Fibroblast of mammary gland (primary cell): ENCODE results near the gene COL13A1.

Experiments used
- DNase-seq: peaks from one replicate; pipeline ENCODE4 v3.0.0-alpha.2; 2010; ENCODE audit warnings: low read depth
- H3K4me3 ChIP-seq: 2 replicates; pipeline ENCODE4 v1.5.1; 2011; ENCODE audit warnings: low read depth, mild to moderate bottlenecking, low read length, moderate library complexity; ENCODE audit not compliant: control insufficient read depth
- TF ChIP-seq, protein P1 (sequence below): conservative IDR thresholded peaks from 2 replicates; pipeline ENCODE4 v1.5.1; 2011; ENCODE audit warnings: low read depth, low read length, inconsistent platforms; ENCODE audit not compliant: control insufficient read depth, insufficient read depth

Gene COL13A1

GRCh38 chr10:69795242-69795934 is 6.3 kb upstream of the COL13A1 start:
- TF ChIP-seq, protein P1, sequence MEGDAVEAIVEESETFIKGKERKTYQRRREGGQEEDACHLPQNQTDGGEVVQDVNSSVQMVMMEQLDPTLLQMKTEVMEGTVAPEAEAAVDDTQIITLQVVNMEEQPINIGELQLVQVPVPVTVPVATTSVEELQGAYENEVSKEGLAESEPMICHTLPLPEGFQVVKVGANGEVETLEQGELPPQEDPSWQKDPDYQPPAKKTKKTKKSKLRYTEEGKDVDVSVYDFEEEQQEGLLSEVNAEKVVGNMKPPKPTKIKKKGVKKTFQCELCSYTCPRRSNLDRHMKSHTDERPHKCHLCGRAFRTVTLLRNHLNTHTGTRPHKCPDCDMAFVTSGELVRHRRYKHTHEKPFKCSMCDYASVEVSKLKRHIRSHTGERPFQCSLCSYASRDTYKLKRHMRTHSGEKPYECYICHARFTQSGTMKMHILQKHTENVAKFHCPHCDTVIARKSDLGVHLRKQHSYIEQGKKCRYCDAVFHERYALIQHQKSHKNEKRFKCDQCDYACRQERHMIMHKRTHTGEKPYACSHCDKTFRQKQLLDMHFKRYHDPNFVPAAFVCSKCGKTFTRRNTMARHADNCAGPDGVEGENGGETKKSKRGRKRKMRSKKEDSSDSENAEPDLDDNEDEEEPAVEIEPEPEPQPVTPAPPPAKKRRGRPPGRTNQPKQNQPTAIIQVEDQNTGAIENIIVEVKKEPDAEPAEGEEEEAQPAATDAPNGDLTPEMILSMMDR: no peak
- no peak for DNase-seq
- H3K4me3 ChIP-seq: no peak overlapping the region

DNA sequence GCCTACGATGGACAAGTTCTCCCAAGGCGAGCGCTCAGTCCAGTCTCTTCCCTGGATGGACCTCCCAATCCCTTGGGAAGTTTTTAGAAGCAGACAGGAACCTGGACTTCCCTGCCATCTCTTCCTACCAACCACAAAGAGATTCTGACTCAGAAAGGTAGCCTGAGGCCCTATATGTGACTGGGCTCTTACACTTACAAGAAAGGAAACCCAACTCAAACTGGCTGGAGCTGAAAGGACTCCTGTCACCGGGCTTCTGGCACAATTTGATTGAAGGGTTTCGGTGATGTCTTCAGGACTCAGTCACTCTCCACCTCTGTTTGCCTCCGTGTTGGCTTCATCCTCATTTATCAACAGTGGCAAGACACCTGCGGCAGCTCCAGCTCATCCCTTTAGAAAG is 3.7 kb upstream of the COL13A1 start:
- TF ChIP-seq, protein P1: no peak
- no peak overlapping the region for H3K4me3 ChIP-seq
- DNase-seq: no peak

- peak; percentile 61 for DNase-seq
- TF ChIP-seq, protein P1: peak; percentile 83
Observed at GRCh38 chr10:69800109-69800508, 1.6 kb upstream of the COL13A1 start.

DNA sequence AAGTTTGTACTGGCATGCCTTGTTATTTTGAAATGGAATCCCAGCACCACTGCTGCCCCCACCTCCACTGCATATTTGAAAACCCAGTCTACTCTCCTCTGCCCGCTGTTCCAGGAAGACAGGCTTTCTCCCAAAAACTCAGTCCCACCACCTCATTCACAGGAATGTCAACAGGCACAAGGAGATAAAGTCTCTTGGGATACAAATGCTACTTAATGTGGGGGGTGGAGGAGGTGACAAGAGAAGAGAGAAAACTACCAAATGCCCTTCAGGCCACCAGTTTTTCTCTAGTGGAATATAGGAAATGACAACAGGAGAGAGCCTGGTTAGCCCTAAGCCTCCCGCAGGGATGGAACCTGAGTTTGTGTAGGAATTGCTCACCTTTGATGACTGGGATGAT is 1.0 kb upstream of the COL13A1 start:
- no peak overlapping the region for H3K4me3 ChIP-seq
- DNase-seq: no peak
- TF ChIP-seq, protein P1: no peak

More at GRCh38 chr10:69800109-69800508, 1.6 kb upstream of the COL13A1 start:
- no peak overlapping the region for H3K4me3 ChIP-seq

DNA sequence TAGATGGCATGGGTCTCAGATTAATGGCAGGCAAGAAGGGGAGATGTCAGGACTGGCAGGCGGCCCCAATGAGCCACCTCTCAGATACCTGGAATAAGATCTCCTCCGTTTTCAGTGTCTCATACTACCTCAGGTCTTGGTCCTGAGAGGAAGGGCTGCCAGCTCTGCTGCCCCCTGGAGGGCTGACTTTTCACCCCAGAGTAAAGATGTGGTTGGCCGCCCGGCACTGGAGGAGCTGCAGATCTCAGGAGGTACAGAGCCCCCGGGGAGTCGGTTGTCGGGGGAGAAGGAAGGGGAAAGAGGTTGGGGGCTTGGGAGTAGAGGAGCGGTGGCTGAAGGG is 642 bp upstream of the COL13A1 start:
- H3K4me3 ChIP-seq: peak overlapping the region; percentile 57
- TF ChIP-seq, protein P1: peak; percentile 48
- DNase-seq: peak; percentile 34

DNA sequence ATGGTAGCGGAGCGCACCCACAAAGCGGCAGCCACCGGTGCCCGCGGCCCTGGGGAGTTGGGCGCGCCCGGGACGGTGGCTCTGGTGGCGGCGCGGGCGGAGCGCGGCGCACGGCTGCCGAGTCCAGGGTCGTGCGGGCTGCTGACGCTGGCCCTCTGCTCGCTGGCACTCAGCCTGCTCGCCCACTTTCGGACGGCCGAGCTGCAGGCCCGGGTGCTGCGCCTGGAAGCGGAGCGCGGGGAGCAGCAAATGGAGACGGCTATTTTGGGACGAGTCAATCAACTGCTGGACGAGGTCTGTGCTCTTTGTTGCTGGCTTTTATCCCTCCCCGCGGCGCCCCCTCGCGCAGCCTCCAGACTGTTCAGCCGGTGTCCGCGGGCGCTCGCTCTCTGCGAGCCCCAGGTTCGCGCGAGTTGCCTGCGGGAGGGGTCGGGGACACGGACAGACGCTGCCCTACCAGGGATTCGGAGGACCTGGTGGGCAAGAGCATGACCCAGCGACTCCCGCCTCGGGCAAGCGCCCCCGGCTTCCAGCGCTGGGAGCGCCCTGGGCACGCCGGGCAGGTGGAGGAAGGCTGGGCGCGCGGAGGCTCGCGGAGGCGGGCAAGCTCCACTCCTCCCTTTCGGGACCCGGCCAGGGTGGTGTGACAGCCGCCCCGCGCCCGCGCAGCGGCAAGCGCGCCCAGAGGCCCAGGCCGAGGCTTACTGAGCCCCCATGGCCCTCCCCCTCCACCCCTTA is 887 bp downstream of the COL13A1 start:
- peak; percentile 32 for DNase-seq
- H3K4me3 ChIP-seq: peak overlapping the region; percentile 57
- TF ChIP-seq, protein P1: no peak
